ENCODE data around the gene MYO3B.

Gene MYO3B

GRCh38 chr2:170353723-170354122, 175.8 kb downstream of the MYO3B start:
- no peak overlapping the region for H3K4me3 ChIP-seq (ENCODE audit: low read depth, low read length)
- TF ChIP-seq, protein P1, sequence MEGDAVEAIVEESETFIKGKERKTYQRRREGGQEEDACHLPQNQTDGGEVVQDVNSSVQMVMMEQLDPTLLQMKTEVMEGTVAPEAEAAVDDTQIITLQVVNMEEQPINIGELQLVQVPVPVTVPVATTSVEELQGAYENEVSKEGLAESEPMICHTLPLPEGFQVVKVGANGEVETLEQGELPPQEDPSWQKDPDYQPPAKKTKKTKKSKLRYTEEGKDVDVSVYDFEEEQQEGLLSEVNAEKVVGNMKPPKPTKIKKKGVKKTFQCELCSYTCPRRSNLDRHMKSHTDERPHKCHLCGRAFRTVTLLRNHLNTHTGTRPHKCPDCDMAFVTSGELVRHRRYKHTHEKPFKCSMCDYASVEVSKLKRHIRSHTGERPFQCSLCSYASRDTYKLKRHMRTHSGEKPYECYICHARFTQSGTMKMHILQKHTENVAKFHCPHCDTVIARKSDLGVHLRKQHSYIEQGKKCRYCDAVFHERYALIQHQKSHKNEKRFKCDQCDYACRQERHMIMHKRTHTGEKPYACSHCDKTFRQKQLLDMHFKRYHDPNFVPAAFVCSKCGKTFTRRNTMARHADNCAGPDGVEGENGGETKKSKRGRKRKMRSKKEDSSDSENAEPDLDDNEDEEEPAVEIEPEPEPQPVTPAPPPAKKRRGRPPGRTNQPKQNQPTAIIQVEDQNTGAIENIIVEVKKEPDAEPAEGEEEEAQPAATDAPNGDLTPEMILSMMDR (IDR thresholded peaks at IDR 0.05; ENCODE audit: low read depth, low read length): no peak
- no peaks in the 10 kb centered on the region for H3K27me3 ChIP-seq
- DNase-seq: no peak
- H3K36me3 ChIP-seq: no peaks in the 10 kb centered on the region
- H3K9me3 ChIP-seq: no peaks in the 10 kb centered on the region
- no peaks in the 10 kb centered on the region for H3K4me1 ChIP-seq

DNA sequence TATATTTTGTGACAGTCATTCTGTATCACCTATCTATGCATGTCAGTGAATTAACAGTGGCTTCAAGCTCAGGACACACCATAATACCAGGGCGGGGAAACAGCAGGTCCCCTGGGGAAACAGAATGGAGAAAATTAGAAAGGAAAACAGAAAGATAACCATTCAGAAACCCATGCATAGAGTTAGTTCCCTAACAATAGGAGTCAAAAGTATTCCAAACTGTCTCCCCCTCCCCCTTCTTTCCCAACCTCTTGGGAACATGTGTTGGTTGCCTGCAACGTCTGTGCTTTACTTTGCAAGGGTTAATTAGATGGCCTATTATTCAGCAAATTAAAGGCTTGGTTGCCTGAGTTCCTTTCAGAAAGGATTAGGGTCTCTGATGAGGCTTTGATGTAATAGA, 176.4 kb downstream of the MYO3B start:
- DNase-seq: peak; percentile 6
- no peaks in the 10 kb centered on the region for H3K4me1 ChIP-seq
- TF ChIP-seq, protein P1 (IDR thresholded peaks at IDR 0.05; ENCODE audit: low read depth, low read length): no peak

DNA sequence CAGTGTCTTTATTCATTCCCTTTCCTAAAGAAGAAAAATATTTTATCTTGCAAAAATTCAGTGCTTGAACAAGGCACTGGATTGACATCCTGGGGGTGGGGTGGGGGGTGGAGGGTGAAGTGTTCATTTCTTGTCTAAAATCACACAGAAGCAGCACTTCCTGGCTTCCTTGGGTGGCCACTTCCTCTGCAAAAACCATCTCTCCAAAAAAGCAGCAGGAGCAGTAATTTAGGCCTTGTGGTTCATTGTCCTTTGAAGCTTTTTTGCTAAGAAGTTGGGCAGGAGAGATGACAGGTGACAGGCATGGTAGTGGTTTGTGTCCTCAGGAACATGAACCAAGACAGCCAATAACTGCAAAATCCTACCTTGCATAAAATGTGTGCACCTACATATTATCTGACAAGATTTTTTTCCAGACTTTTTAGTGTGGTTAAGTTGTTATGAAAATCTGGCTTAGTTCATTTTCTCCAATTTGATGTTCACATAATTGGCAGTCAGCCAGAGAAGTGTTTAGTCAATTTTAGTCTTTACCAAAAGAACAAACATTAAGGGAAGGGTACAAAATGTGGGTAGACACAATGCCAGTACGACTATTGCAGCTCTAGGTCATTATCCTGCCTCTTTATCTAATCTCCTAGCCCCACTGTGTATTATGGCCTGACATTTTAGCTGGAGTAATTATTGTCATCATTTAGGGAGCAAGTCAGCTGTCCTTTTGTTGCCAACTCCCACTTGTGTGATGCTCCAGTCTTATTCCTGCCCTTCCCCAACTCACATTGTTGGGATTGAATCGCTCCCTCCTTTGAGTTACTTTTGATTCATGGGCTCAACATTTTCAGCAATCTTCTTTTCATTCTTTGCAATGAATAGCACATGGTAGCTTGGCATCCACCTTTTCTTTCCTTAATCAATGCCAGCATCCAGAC, 177.2 kb downstream of the MYO3B start:
- no peaks in the 10 kb centered on the region for H3K36me3 ChIP-seq
- DNase-seq: no peak
- no peaks in the 10 kb centered on the region for H3K27me3 ChIP-seq
- TF ChIP-seq, protein P1 (IDR thresholded peaks at IDR 0.05; ENCODE audit: low read depth, low read length): no peak
- H3K4me1 ChIP-seq: no peaks in the 10 kb centered on the region
- H3K4me3 ChIP-seq (ENCODE audit: low read depth, low read length): no peak overlapping the region
- H3K9me3 ChIP-seq: no peaks in the 10 kb centered on the region

More for the DNA sequence above, 176.4 kb downstream of the MYO3B start:
- no peaks in the 10 kb centered on the region for H3K36me3 ChIP-seq
- H3K4me3 ChIP-seq (ENCODE audit: low read depth, low read length): no peak overlapping the region
- no peaks in the 10 kb centered on the region for H3K9me3 ChIP-seq
- H3K27me3 ChIP-seq: no peaks in the 10 kb centered on the region

- Histone ChIP-seq H3K4me1 (no peaks in the 10 kb centered on the region), H3K27me3 (no peaks in the 10 kb centered on the region), H3K4me3 (ENCODE audit: low read depth, low read length) (no peak overlapping the region), H3K36me3 (no peaks in the 10 kb centered on the region), H3K9me3 (no peaks in the 10 kb centered on the region)
- no peak for DNase-seq
- TF ChIP-seq, protein P1 (IDR thresholded peaks at IDR 0.05; ENCODE audit: low read depth, low read length): no peak
These were observed 181.5 kb downstream of the MYO3B start for GRCh38 chr2:170359466-170359865.

DNA sequence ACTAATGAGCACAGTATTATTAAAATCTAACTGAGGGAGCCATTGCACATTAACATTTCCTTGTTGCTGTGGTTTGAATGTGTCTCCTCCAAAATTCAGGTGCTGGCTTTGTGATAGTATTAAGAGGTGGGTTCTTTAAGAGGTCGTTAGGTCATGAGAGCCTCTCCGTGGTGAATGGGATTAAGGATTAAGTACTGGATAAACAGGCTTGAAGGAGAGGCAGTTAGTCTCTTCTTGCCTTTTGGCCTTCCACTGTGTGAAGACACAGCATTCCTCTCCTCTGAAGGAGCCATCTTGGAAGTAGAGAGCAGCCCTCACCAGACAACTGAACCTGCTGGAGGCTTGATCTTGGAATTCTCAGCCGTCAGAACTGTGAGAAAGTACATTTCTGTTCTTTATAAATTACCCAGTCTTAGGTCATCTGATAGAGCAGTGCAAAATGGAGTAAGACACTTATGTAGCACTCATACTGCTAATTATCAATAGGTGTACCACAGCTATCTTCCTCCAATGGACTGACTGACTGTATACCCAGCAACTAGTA, 182.7 kb downstream of the MYO3B start:
- Histone ChIP-seq H3K4me3 (ENCODE audit: low read depth, low read length) (no peak overlapping the region), H3K27me3 (no peaks in the 10 kb centered on the region), H3K4me1 (no peaks in the 10 kb centered on the region), H3K9me3 (no peaks in the 10 kb centered on the region), H3K36me3 (no peaks in the 10 kb centered on the region)
- TF ChIP-seq, protein P1 (IDR thresholded peaks at IDR 0.05; ENCODE audit: low read depth, low read length): no peak
- no peak for DNase-seq
